Tibial nerve (tissue), 4 donors: Measurements from ENCODE around the gene GPR152. TPM values are rescaled to one million over a fixed set of nuclear protein-coding genes. Genes with fewer than 3 reads are reported as not detected.
A peak's percentile ranks its signal among the peaks of the same experiment; 100 is the strongest.

Experiments used
- DNase-seq, 2 donors: peaks; one replicate each; pipeline ENCODE4 v3.0.0-alpha.2; 2019; ENCODE audit warnings: low spot score in 2 of 2
- H3K27ac ChIP-seq, 4 donors: fragments of 200-600 bp; sonication (generic) in 3 of 4; one replicate each; pipeline ENCODE4 v1.5.1; 2017 to 2019; ENCODE audit warnings: mild to moderate bottlenecking in 1 of 4
- H3K27me3 ChIP-seq, 2 donors: fragments of 200-600 bp; sonication (generic) in 1 of 2; one replicate each; pipeline versions ENCODE4 v1.5.1 to v1.6.0; 2017 to 2019
- H3K36me3 ChIP-seq, 3 donors: fragments of 200-600 bp; sonication (generic); one replicate each; pipeline ENCODE4 v1.5.1; 2018 to 2019
- H3K4me1 ChIP-seq, 4 donors: fragments of 200-600 bp; sonication (generic) in 3 of 4; one replicate each; pipeline ENCODE4 v1.5.1; 2017 to 2019
- H3K4me3 ChIP-seq, 4 donors: fragments of 200-600 bp; sonication (generic) in 3 of 4; one replicate each; pipeline ENCODE4 v1.5.1; 2017 to 2019; ENCODE audit warnings: mild to moderate bottlenecking in 1 of 4, moderate library complexity in 1 of 4
- H3K9me3 ChIP-seq, 4 donors: fragments of 200-600 bp; sonication (generic) in 3 of 4; one replicate each; pipeline ENCODE4 v1.5.1; 2017 to 2019
- EP300 ChIP-seq, 2 donors: sonication (generic); formaldehyde crosslinking; IDR thresholded peaks; one replicate each; pipeline ENCODE4 v1.6.1; 2017; ENCODE audit warnings: antibody characterized with exemption in 2 of 2, mild to moderate bottlenecking in 1 of 2
- POLR2A ChIP-seq, 2 donors: fragments of 450-650 bp; IDR thresholded peaks; one replicate each; pipeline ENCODE4 v1.6.1; 2017; ENCODE audit warnings: antibody characterized with exemption in 2 of 2, mild to moderate bottlenecking in 2 of 2, moderate library complexity in 2 of 2
- WGBS, 2 donors: methylation state at CpG; one replicate each; pipeline ENCODE4 v1.1.5; 2018; 5-methylcytosine and 5-hydroxymethylcytosine counted together
- total RNA-seq, 4 donors: library from RNA; depleted of rRNA; stranded (reverse); fragments of >200 nt; gene quantifications; one replicate each; pipeline ENCODE4 v1.1.0, GENCODE V29; 2016
- TF ChIP-seq, protein P1 (sequence below), 5 experiments: fragments of 200-600 bp in 3 of 5; fragments of 450-650 bp in 2 of 5; sonication (generic) in 3 of 5; IDR thresholded peaks; one replicate each; pipeline ENCODE4 v1.5.1; 2016 to 2019; ENCODE audit warnings: antibody characterized with exemption in 5 of 5, mild to moderate bottlenecking in 3 of 5, moderate library complexity in 2 of 5

GPR152 gene
- total RNA-seq, 4 donors from 2014 or later = not detected

DNA sequence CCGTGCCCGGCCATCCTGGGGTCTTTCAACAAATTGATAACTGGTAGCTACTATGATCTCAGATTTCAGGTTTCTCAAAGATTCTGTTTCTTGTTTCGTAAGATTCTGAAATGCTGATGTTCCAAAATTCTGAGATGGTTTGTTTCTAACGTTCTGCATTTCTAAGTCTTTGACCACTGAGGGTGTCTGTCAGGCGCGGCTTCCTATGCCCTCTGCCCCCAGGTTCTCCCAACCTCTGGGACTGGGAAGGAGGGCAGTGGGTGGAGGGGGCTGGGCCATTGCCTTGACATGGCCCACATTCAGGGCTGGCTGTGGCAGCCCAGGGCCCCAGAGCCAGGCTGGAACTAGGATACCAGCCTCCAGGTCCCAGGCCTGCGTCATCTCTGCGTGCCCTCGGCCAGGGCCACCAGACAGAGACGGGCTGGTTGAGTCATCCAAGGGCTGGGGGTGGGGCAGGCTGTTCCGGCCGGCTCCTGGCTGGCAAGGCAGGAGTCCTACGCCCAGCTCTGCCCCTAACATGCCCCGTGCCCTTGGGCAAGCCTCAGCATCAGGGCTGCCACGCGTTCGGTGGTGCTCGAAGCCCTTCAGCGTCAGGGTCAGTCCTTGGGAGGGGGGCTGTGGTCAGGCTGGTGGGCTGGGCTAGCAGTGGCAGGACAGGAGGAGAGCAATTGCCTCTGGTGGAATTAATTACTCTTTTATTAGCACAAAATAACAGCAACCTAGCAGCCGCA lies 11.3 kb upstream of the GPR152 start:
- H3K4me3 ChIP-seq = peak overlapping the region; percentile 47 to 71 (median 56)
- H3K9me3 ChIP-seq = no peaks in the 10 kb centered on the region
- TF ChIP-seq POLR2A (IDR thresholded peaks at IDR 0.05) (peak in 1 of 2 donors; percentile 16), EP300 (IDR thresholded peaks at IDR 0.05) (peak in 1 of 2 donors; percentile 24)
- TF ChIP-seq, protein P1, sequence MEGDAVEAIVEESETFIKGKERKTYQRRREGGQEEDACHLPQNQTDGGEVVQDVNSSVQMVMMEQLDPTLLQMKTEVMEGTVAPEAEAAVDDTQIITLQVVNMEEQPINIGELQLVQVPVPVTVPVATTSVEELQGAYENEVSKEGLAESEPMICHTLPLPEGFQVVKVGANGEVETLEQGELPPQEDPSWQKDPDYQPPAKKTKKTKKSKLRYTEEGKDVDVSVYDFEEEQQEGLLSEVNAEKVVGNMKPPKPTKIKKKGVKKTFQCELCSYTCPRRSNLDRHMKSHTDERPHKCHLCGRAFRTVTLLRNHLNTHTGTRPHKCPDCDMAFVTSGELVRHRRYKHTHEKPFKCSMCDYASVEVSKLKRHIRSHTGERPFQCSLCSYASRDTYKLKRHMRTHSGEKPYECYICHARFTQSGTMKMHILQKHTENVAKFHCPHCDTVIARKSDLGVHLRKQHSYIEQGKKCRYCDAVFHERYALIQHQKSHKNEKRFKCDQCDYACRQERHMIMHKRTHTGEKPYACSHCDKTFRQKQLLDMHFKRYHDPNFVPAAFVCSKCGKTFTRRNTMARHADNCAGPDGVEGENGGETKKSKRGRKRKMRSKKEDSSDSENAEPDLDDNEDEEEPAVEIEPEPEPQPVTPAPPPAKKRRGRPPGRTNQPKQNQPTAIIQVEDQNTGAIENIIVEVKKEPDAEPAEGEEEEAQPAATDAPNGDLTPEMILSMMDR (IDR thresholded peaks at IDR 0.05) = no peak
- H3K27ac ChIP-seq = peak overlapping the region; percentile 87 to 98 (median 96)
- peaks cover 4 to 46% (median 32%) of the 10 kb centered on the region in 4 donors for H3K4me1 ChIP-seq
- DNase-seq = peak; percentile 58 to 60
- 53 to 61% methylated on average over 14 to 19 of the region's 20 CpGs for WGBS, 2 donors
- no peaks in the 10 kb centered on the region for H3K27me3 ChIP-seq
- H3K36me3 ChIP-seq = peaks cover 0 to 13% (median 0%) of the 10 kb centered on the region in 3 donors

DNA sequence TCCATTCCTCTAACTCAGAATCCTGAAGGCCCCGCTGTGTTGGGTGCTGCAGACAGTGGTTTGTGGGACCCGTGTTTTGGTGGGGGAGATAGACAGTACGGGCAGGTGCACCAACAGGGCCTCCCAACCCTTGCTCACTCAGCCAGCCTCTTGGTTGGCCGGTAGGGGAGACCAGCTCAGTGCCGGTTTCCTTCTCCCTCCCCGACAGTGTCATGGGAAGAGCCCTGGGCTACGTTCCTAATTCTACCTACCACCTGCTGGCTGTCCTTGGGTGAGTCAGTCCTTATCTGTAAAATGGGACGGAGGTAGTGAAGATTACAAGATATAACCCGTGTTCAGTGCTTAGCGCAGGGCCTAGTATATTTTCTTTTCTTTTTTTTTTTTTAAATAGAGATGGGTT lies 10.7 kb upstream of the GPR152 start:
- no peak for DNase-seq
- H3K36me3 ChIP-seq = peaks cover 0 to 13% (median 0%) of the 10 kb centered on the region in 3 donors
- H3K9me3 ChIP-seq = no peaks in the 10 kb centered on the region
- H3K27ac ChIP-seq = peak overlapping the region in 3 of 4 donors; percentile 87 to 98 (median 97)
- no peaks in the 10 kb centered on the region for H3K27me3 ChIP-seq
- peaks cover 4 to 41% (median 30%) of the 10 kb centered on the region in 4 donors for H3K4me1 ChIP-seq
- TF ChIP-seq POLR2A (IDR thresholded peaks at IDR 0.05) = no peak
- TF ChIP-seq, protein P1 (IDR thresholded peaks at IDR 0.05) = no peak
- TF ChIP-seq EP300 (IDR thresholded peaks at IDR 0.05) = no peak
- 90 to 97% methylated on average over 10 of the region's 10 CpGs for WGBS, 2 donors
- H3K4me3 ChIP-seq = no peak overlapping the region

DNA sequence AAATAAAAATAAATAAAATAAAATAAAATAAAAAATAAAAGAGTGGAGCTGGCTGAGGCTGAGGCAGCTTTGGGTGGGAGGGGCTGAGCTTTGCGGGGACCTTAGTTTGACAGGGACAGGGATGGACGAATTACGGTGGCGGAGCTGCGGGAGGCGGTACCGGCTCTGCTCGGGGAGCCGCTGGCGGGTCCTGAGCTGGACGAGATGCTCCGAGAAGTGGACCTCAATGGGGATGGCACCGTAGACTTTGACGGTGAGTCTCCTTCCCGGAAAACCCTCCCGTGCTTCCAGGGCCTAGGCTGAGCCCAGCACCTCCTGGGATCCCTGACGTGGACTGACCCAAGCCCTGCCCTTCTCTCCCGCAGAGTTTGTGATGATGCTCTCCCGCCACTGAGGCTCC lies 5.7 kb upstream of the GPR152 start:
- Histone ChIP-seq H3K27me3 (no peaks in the 10 kb centered on the region), H3K27ac (no peak overlapping the region), H3K4me3 (no peak overlapping the region), H3K9me3 (no peaks in the 10 kb centered on the region), H3K36me3 (no peaks in the 10 kb centered on the region), H3K4me1 (peaks cover 0 to 5% (median 0%) of the 10 kb centered on the region in 4 donors)
- DNase-seq = no peak
- TF ChIP-seq EP300 (IDR thresholded peaks at IDR 0.05) = no peak
- TF ChIP-seq POLR2A (IDR thresholded peaks at IDR 0.05) = no peak
- TF ChIP-seq, protein P1 (IDR thresholded peaks at IDR 0.05) = no peak
- 79 to 84% methylated on average over 19 of the region's 19 CpGs for WGBS, 2 donors

DNA sequence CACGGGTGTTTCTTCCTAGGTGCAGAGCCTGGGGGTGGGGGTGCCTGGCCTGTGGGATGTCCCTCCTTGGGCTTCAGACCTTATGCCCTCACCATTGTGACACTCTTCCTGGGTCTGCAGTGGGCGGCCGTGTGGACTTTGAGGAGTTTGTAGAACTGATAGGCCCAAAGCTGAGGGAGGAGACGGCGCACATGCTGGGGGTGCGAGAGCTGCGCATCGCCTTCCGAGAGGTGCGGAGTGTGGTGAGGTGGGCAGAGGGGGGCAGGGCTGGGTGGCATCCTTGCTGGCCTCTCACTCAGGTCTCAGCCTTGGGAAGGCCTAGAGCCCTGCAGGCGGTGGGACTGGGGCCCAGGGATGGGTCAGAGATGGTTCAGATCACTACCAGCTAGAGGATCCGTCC lies 4.9 kb upstream of the GPR152 start:
- DNase-seq = no peak
- WGBS, 2 donors = 89 to 91% methylated on average over 12 of the region's 12 CpGs
- no peaks in the 10 kb centered on the region for H3K9me3 ChIP-seq
- no peaks in the 10 kb centered on the region for H3K27me3 ChIP-seq
- no peak overlapping the region for H3K4me3 ChIP-seq
- H3K4me1 ChIP-seq = peaks cover 0 to 5% (median 0%) of the 10 kb centered on the region in 4 donors
- H3K36me3 ChIP-seq = no peaks in the 10 kb centered on the region
- no peak overlapping the region for H3K27ac ChIP-seq
- TF ChIP-seq POLR2A (IDR thresholded peaks at IDR 0.05) (no peak), EP300 (IDR thresholded peaks at IDR 0.05) (no peak)
- TF ChIP-seq, protein P1 (IDR thresholded peaks at IDR 0.05) = no peak

DNA sequence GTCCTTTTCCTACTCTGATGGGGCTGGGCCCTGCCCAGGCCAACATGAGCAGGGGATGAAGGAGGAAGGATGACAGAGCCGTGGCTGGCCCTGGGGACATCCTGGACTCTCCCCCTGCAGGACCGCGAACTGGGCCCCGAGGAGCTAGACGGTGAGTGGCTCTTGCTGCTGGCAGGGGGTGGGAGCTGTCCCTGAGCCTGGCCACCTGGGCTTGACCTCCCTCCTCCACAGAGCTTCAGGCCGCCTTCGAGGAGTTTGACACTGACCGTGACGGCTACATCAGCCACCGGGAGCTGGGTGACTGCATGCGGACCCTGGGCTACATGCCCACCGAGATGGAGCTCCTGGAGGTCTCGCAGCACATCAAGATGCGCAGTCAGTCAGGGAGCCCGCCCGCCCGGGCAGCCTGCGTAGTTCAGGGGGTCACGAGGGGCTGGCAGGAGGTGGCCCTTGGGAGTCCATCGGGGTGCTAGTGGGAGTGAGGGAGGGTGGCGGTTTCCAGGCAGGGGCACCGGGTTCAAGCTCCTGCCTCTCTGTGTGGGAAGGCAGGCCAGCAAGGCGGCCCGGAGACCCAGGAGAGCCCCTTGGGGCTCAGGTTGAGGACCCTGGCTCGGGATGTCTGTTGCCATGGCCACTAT lies 3.7 kb upstream of the GPR152 start:
- H3K27ac ChIP-seq = no peak overlapping the region
- no peak for DNase-seq
- TF ChIP-seq EP300 (IDR thresholded peaks at IDR 0.05) (no peak), POLR2A (IDR thresholded peaks at IDR 0.05) (no peak)
- TF ChIP-seq, protein P1 (IDR thresholded peaks at IDR 0.05) = no peak
- no peaks in the 10 kb centered on the region for H3K36me3 ChIP-seq
- WGBS, 2 donors = 71 to 75% methylated on average over 9 to 25 of the region's 25 CpGs
- H3K4me3 ChIP-seq = no peak overlapping the region
- peaks cover 0 to 5% (median 0%) of the 10 kb centered on the region in 4 donors for H3K4me1 ChIP-seq
- no peaks in the 10 kb centered on the region for H3K27me3 ChIP-seq
- H3K9me3 ChIP-seq = no peaks in the 10 kb centered on the region
